HUES64 (cell line): ENCODE measurements around the gene HDAC7.

Experiments used
- H3K27ac ChIP-seq: 2 replicates; pipeline ENCODE4 v1.7.0; 2013; ENCODE audit warnings: low read depth, low read length, inconsistent platforms
- H3K27me3 ChIP-seq: 2 replicates; pipeline ENCODE4 v1.6.1; 2013; ENCODE audit warnings: mild to moderate bottlenecking, low read length; ENCODE audit not compliant: insufficient read depth
- H3K36me3 ChIP-seq: 2 replicates; pipeline ENCODE4 v1.6.1; 2013; ENCODE audit warnings: mild to moderate bottlenecking, low read length; ENCODE audit not compliant: insufficient read depth
- H3K4me1 ChIP-seq: 2 replicates; pipeline ENCODE4 v1.6.1; 2013; ENCODE audit warnings: mild to moderate bottlenecking, low read length, moderate library complexity; ENCODE audit not compliant: insufficient read depth
- H3K4me3 ChIP-seq: 2 replicates; pipeline ENCODE4 v1.5.1; 2013; ENCODE audit warnings: mild to moderate bottlenecking, low read length, moderate library complexity
- H3K9ac ChIP-seq: 2 replicates; pipeline ENCODE4 v1.6.1; 2013; ENCODE audit warnings: mild to moderate bottlenecking, low read depth, low read length
- H3K9me3 ChIP-seq: 2 replicates; pipeline ENCODE4 v1.6.1; 2013; ENCODE audit warnings: low read depth, low read length; ENCODE audit not compliant: insufficient read depth
- WGBS: fragments of 150-250, 120-280 bp; methylation state at CpG from one replicate; pipeline ENCODE4 v1.1.7; 2013; ENCODE audit warnings: missing lambda C conversion rate; 5-methylcytosine and 5-hydroxymethylcytosine counted together

The HDAC7 gene

GRCh38 chr12:47799357-47799955, 20.2 kb downstream of the HDAC7 start:
- 94% methylated on average over 7 of the region's 7 CpGs for WGBS
- no peaks in the 10 kb centered on the region for H3K4me1 ChIP-seq
- H3K27me3 ChIP-seq, result no peaks in the 10 kb centered on the region
- no peak overlapping the region for H3K4me3 ChIP-seq
- H3K9ac ChIP-seq, result no peak overlapping the region
- no peak overlapping the region for H3K27ac ChIP-seq
- H3K36me3 ChIP-seq, result peaks cover 24% of the 10 kb centered on the region
- no peaks in the 10 kb centered on the region for H3K9me3 ChIP-seq

- peaks cover 32% of the 10 kb centered on the region for H3K36me3 ChIP-seq
- no peaks in the 10 kb centered on the region for H3K4me1 ChIP-seq
- H3K27me3 ChIP-seq, result no peaks in the 10 kb centered on the region
- H3K9ac ChIP-seq, result no peak overlapping the region
- no peak overlapping the region for H3K27ac ChIP-seq
- H3K4me3 ChIP-seq, result no peak overlapping the region
- H3K9me3 ChIP-seq, result no peaks in the 10 kb centered on the region
- WGBS, result 92% methylated on average over 17 of the region's 17 CpGs
Measured at GRCh38 chr12:47798382-47798948, 21.2 kb downstream of the HDAC7 start.

GRCh38 chr12:47797441-47797840, 22.3 kb downstream of the HDAC7 start:
- Histone ChIP-seq H3K4me3 (no peak overlapping the region), H3K9me3 (no peaks in the 10 kb centered on the region), H3K4me1 (no peaks in the 10 kb centered on the region), H3K27ac (no peak overlapping the region), H3K9ac (no peak overlapping the region), H3K36me3 (peaks cover 39% of the 10 kb centered on the region), H3K27me3 (no peaks in the 10 kb centered on the region)
- 81% methylated on average over 10 of the region's 10 CpGs for WGBS

- Histone ChIP-seq H3K36me3 (peaks cover 50% of the 10 kb centered on the region), H3K27me3 (no peaks in the 10 kb centered on the region), H3K9ac (no peak overlapping the region), H3K4me1 (no peaks in the 10 kb centered on the region), H3K27ac (no peak overlapping the region), H3K9me3 (no peaks in the 10 kb centered on the region), H3K4me3 (no peak overlapping the region)
- 94% methylated on average over 22 of the region's 22 CpGs for WGBS
Measured at GRCh38 chr12:47795814-47796411, 23.8 kb downstream of the HDAC7 start.

- H3K36me3 ChIP-seq, result peaks cover 56% of the 10 kb centered on the region
- H3K27me3 ChIP-seq, result no peaks in the 10 kb centered on the region
- H3K9ac ChIP-seq, result no peak overlapping the region
- H3K4me3 ChIP-seq, result no peak overlapping the region
- H3K4me1 ChIP-seq, result no peaks in the 10 kb centered on the region
- H3K27ac ChIP-seq, result no peak overlapping the region
- WGBS, result 95% methylated on average over 21 of the region's 21 CpGs
- H3K9me3 ChIP-seq, result no peaks in the 10 kb centered on the region
Measured at GRCh38 chr12:47795121-47795813, 24.4 kb downstream of the HDAC7 start.

- no peaks in the 10 kb centered on the region for H3K4me1 ChIP-seq
- H3K27ac ChIP-seq, result no peak overlapping the region
- WGBS, result 95% methylated on average over 9 of the region's 9 CpGs
- no peaks in the 10 kb centered on the region for H3K27me3 ChIP-seq
- no peaks in the 10 kb centered on the region for H3K9me3 ChIP-seq
- H3K36me3 ChIP-seq, result peaks cover 61% of the 10 kb centered on the region
- H3K4me3 ChIP-seq, result no peak overlapping the region
- H3K9ac ChIP-seq, result no peak overlapping the region
Measured at GRCh38 chr12:47794679-47795078, 25.0 kb downstream of the HDAC7 start.

- Histone ChIP-seq H3K27ac (no peak overlapping the region), H3K9ac (no peak overlapping the region), H3K4me1 (no peaks in the 10 kb centered on the region), H3K9me3 (no peaks in the 10 kb centered on the region), H3K36me3 (peaks cover 76% of the 10 kb centered on the region), H3K27me3 (no peaks in the 10 kb centered on the region), H3K4me3 (no peak overlapping the region)
- 92% methylated on average over 15 of the region's 15 CpGs for WGBS
Measured at GRCh38 chr12:47793015-47793681, 26.6 kb downstream of the HDAC7 start.

GRCh38 chr12:47791874-47792273, 27.8 kb downstream of the HDAC7 start:
- Histone ChIP-seq H3K9me3 (no peaks in the 10 kb centered on the region), H3K27ac (no peak overlapping the region), H3K4me1 (no peaks in the 10 kb centered on the region), H3K9ac (no peak overlapping the region), H3K4me3 (no peak overlapping the region), H3K27me3 (no peaks in the 10 kb centered on the region), H3K36me3 (peaks cover 87% of the 10 kb centered on the region)
- 95% methylated on average over 16 of the region's 16 CpGs for WGBS

- Histone ChIP-seq H3K36me3 (peaks cover 87% of the 10 kb centered on the region), H3K4me3 (no peak overlapping the region), H3K27ac (no peak overlapping the region), H3K9me3 (no peaks in the 10 kb centered on the region), H3K27me3 (no peaks in the 10 kb centered on the region), H3K4me1 (no peaks in the 10 kb centered on the region), H3K9ac (no peak overlapping the region)
- 95% methylated on average over 14 of the region's 14 CpGs for WGBS
Measured at GRCh38 chr12:47791351-47791746, 28.4 kb downstream of the HDAC7 start.

GRCh38 chr12:47790676-47791350, 28.9 kb downstream of the HDAC7 start:
- H3K27me3 ChIP-seq, result no peaks in the 10 kb centered on the region
- peaks cover 88% of the 10 kb centered on the region for H3K36me3 ChIP-seq
- no peak overlapping the region for H3K9ac ChIP-seq
- no peaks in the 10 kb centered on the region for H3K4me1 ChIP-seq
- H3K4me3 ChIP-seq, result no peak overlapping the region
- H3K9me3 ChIP-seq, result no peaks in the 10 kb centered on the region
- 96% methylated on average over 20 of the region's 20 CpGs for WGBS
- H3K27ac ChIP-seq, result no peak overlapping the region
